ENCODE results near the gene DEFB121.

DNA sequence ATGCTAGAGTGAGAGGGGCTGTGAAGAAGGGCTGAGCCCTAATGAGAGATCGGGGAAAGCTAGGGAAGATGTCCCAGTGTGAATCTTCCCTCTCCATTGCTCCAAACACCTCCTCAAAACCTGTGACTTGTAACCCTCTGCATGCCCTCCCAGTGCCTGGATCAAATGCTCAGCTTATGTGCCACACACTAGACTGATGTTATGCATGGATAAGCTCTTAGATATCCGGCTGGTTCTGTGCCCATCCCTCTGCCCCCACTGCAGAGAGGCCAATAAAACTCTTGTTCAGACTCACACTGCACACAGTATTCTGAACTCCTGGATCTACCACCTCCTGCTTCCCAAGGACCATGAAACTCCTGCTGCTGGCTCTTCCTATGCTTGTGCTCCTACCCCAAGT is 37.7 kb downstream of the DEFB121 start, which contains the start of gene DEFB118:
- no peak for TF ChIP-seq POLR2A (IDR thresholded peaks at IDR 0.05; ENCODE audit: low read length)
- no peak for TF ChIP-seq GATA1 (IDR thresholded peaks at IDR 0.05; ENCODE audit: low read depth, low read length)

Measured in erythroblast (primary cell).